NB4 (cell line): ENCODE measurements around the gene ZRSR2.

Experiments
- CTCF ChIP-seq: IDR thresholded peaks from one replicate; pipeline ENCODE4 v1.5.1; 2012; ENCODE audit warnings: low read depth, low read length
- POLR2A ChIP-seq: IDR thresholded peaks from 2 replicates; pipeline ENCODE4 v1.6.1; 2011; ENCODE audit warnings: mild to moderate bottlenecking; ENCODE audit not compliant: insufficient read length; ENCODE audit errors: extremely low read depth

GRCh38 chrX:15789979-15790768 lies at the start of gene ZRSR2:
- TF ChIP-seq CTCF: no peak
- peak; percentile 59 for TF ChIP-seq POLR2A
